C1 segment of cervical spinal cord (tissue), 14 donors: ENCODE data around the gene PPP1R37.

Experiments used
- DNase-seq, 14 donors: peaks; one replicate each; lab custom pipeline; 2025; lab: John Stamatoyannopoulos, UW

The PPP1R37 gene

GRCh38 chr19:45070861-45071544, 22.0 kb upstream of the PPP1R37 start:
- no peak for DNase-seq

GRCh38 chr19:45071545-45071938, 21.4 kb upstream of the PPP1R37 start:
- DNase-seq, result no peak

GRCh38 chr19:45071969-45072790, 20.8 kb upstream of the PPP1R37 start:
- DNase-seq, result peak in 1 of 14 donors; percentile 22

GRCh38 chr19:45074744-45075300, 18.2 kb upstream of the PPP1R37 start:
- DNase-seq, result no peak

- peak in 10 of 14 donors; percentile 37 to 68 (median 54) for DNase-seq
Measured at GRCh38 chr19:45075301-45076028, 17.5 kb upstream of the PPP1R37 start.

GRCh38 chr19:45076029-45076850, 16.7 kb upstream of the PPP1R37 start, which contains the start of gene ZNF296:
Gene ZNF296 (minus strand): TSS chr19:45076478. CDS start chr19:45076373, 105 bp downstream.
- peak in 5 of 14 donors; percentile 15 to 74 (median 27) for DNase-seq

- no peak for DNase-seq
Measured at GRCh38 chr19:45076851-45077730, 15.9 kb upstream of the PPP1R37 start.

GRCh38 chr19:45078390-45079062, 14.5 kb upstream of the PPP1R37 start:
- no peak for DNase-seq

GRCh38 chr19:45079063-45079910, 13.7 kb upstream of the PPP1R37 start, which contains the start of gene GEMIN7:
Gene GEMIN7 (plus strand): TSS chr19:45079260. CDS start chr19:45090115, 10,855 bp downstream.
- DNase-seq, result peak in 12 of 14 donors; percentile 33 to 82 (median 62)

- no peak for DNase-seq
Measured at GRCh38 chr19:45079911-45080370, 13.0 kb upstream of the PPP1R37 start.

GRCh38 chr19:45082170-45082569, 10.8 kb upstream of the PPP1R37 start:
- no peak for DNase-seq

GRCh38 chr19:45086480-45086879, 6.5 kb upstream of the PPP1R37 start:
- no peak for DNase-seq

- DNase-seq, result no peak
Measured at GRCh38 chr19:45087531-45087930, 5.4 kb upstream of the PPP1R37 start.

- no peak for DNase-seq
Measured at GRCh38 chr19:45090034-45090433, 2.9 kb upstream of the PPP1R37 start.

- no peak for DNase-seq
Measured at GRCh38 chr19:45090606-45091005, 2.4 kb upstream of the PPP1R37 start.

- peak; percentile 68 to 98 (median 96) for DNase-seq
Measured at GRCh38 chr19:45091031-45091923, 1.7 kb upstream of the PPP1R37 start.

- DNase-seq, result no peak
Measured at GRCh38 chr19:45094137-45094536, 1.2 kb downstream of the PPP1R37 start.
